ENCODE data around the gene ZNF189.

The ZNF189 gene

GRCh38 chr9:101362450-101362849 is 36.2 kb upstream of the ZNF189 start:
- no peak for TF ChIP-seq EP300 (IDR thresholded peaks at IDR 0.05; ENCODE audit: borderline replicate concordance)
- TF ChIP-seq TAF1 (IDR thresholded peaks at IDR 0.05; ENCODE audit: low read depth) = no peak
- TF ChIP-seq REST (IDR thresholded peaks at IDR 0.05; ENCODE audit: low read depth) = no peak
- TF ChIP-seq EGR1 (IDR thresholded peaks at IDR 0.05) = no peak
- no peak for TF ChIP-seq CREB1 (IDR thresholded peaks at IDR 0.05; ENCODE audit: low read depth)
- no peak for TF ChIP-seq ZBTB7A (IDR thresholded peaks at IDR 0.05; ENCODE audit: low read depth)
- TF ChIP-seq FOXM1 (IDR thresholded peaks at IDR 0.05; ENCODE audit: borderline replicate concordance, low read depth) = no peak
- TF ChIP-seq CEBPB (IDR thresholded peaks at IDR 0.05) = no peak
- no peak for TF ChIP-seq NFIC (IDR thresholded peaks at IDR 0.05)
- no peak for TF ChIP-seq YY1 (IDR thresholded peaks at IDR 0.05; ENCODE audit: low read depth)
- no peak for TF ChIP-seq MAX (IDR thresholded peaks at IDR 0.05)
- TF ChIP-seq, protein P1, sequence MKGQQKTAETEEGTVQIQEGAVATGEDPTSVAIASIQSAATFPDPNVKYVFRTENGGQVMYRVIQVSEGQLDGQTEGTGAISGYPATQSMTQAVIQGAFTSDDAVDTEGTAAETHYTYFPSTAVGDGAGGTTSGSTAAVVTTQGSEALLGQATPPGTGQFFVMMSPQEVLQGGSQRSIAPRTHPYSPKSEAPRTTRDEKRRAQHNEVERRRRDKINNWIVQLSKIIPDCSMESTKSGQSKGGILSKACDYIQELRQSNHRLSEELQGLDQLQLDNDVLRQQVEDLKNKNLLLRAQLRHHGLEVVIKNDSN (IDR thresholded peaks at IDR 0.05) = no peak
- TF ChIP-seq TEAD4 (IDR thresholded peaks at IDR 0.05) = no peak
- TF ChIP-seq TCF12 (IDR thresholded peaks at IDR 0.05; ENCODE audit: low read depth) = no peak
- TF ChIP-seq RAD21 (IDR thresholded peaks at IDR 0.05; ENCODE audit: low read depth) = no peak

DNA sequence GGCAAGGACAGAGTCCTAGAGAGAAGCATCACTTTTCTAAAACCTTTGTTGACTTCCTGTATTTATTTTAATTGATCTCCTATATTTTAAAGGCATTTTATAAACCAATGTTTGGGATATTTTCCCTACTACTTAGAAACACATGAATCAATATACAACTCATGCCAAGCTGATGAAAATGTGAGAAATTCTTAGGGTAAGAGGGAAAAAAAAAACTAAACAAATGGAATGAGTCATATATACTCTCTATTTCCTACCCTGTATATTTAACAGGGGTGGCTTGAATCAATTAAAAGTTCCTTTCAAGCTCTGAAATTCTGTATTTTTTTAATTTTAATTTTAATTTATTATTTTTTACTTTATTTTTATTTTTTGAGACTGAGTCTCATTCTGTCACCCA is 33.5 kb upstream of the ZNF189 start:
- TF ChIP-seq EGR1 (IDR thresholded peaks at IDR 0.05) (no peak), REST (IDR thresholded peaks at IDR 0.05; ENCODE audit: low read depth) (no peak), NFIC (IDR thresholded peaks at IDR 0.05) (no peak), EP300 (IDR thresholded peaks at IDR 0.05; ENCODE audit: borderline replicate concordance) (no peak), CREB1 (IDR thresholded peaks at IDR 0.05; ENCODE audit: low read depth) (no peak), FOXM1 (IDR thresholded peaks at IDR 0.05; ENCODE audit: borderline replicate concordance, low read depth) (no peak), YY1 (IDR thresholded peaks at IDR 0.05; ENCODE audit: low read depth) (no peak)

DNA sequence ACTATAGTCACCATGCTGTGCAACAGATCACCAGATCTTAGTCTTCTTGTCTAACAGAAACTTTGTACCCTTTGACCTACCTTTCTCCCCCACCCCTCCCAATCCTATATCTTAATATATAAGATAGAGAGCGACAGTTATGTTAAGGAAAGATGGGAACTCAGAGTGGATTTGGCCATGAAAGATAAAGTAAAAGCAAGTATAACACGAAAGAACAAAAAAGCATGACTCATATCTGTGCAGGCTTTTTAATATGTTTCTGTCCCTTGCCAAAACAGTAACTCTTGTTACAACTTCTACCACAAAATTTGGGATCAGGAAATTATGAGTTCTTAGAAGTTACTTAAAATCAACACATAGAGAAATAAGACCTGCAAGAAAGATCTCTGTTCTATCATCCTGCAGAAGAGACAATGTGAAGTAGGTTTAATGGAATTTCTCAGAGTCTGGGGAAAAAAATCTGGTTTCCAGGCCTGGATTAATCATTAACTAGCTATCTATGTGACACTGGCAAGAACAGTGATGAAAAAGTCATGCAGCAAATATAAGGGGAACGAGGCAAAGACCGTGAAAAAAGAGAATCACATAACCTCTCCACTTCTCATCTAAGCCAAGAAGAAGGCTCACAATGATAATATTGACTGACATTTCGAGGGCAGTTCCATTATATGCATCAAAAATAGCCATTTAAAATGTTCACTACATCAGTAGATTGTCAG is 32.5 kb upstream of the ZNF189 start:
- no peak for TF ChIP-seq EGR1 (IDR thresholded peaks at IDR 0.05)
- no peak for TF ChIP-seq YY1 (IDR thresholded peaks at IDR 0.05; ENCODE audit: low read depth)
- TF ChIP-seq MAX (IDR thresholded peaks at IDR 0.05) = no peak
- no peak for TF ChIP-seq TEAD4 (IDR thresholded peaks at IDR 0.05)
- no peak for TF ChIP-seq FOXM1 (IDR thresholded peaks at IDR 0.05; ENCODE audit: borderline replicate concordance, low read depth)
- no peak for TF ChIP-seq NFIC (IDR thresholded peaks at IDR 0.05)

DNA sequence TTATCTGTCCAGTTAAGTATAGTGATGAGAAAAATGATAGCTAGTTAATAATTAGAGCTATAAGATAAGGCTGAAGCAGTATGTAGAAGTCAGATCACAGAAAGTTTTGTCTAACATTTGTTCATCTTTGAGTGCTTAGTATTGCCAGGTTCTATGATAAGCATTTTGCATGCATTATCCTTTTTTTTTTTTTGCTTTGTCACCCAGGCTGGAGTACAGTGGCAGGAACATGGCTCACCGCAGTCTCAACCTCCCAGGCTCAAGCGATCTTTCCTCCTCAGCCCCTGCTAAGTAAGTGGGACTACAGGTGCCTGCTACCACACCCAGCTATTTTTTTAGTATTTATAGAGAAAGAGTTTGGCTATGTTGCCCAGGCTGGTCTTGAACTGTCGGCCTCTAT is 31.3 kb upstream of the ZNF189 start:
- TF ChIP-seq YY1 (IDR thresholded peaks at IDR 0.05; ENCODE audit: low read depth) (no peak), ZBTB7A (IDR thresholded peaks at IDR 0.05; ENCODE audit: low read depth) (no peak), FOXM1 (IDR thresholded peaks at IDR 0.05; ENCODE audit: borderline replicate concordance, low read depth) (no peak), RAD21 (IDR thresholded peaks at IDR 0.05; ENCODE audit: low read depth) (no peak), TCF12 (IDR thresholded peaks at IDR 0.05; ENCODE audit: low read depth) (no peak), MAX (IDR thresholded peaks at IDR 0.05) (no peak), CEBPB (IDR thresholded peaks at IDR 0.05) (no peak), TEAD4 (IDR thresholded peaks at IDR 0.05) (no peak), REST (IDR thresholded peaks at IDR 0.05; ENCODE audit: low read depth) (no peak), EP300 (IDR thresholded peaks at IDR 0.05; ENCODE audit: borderline replicate concordance) (no peak), CREB1 (IDR thresholded peaks at IDR 0.05; ENCODE audit: low read depth) (no peak), EGR1 (IDR thresholded peaks at IDR 0.05) (no peak), TAF1 (IDR thresholded peaks at IDR 0.05; ENCODE audit: low read depth) (no peak)
- TF ChIP-seq, protein P1 (IDR thresholded peaks at IDR 0.05) = no peak
